Brain microvascular endothelial cell (primary cell): ENCODE results near the gene VSTM4.

ENCODE experiments used
- DNase-seq: peaks from one replicate; pipeline ENCODE4 v3.0.0-alpha.2; 2020
- H3K27ac ChIP-seq: fragments of 250-450 bp; sonication (Bioruptor Pico); 2 replicates; pipeline ENCODE4 v1.5.1; 2020; ENCODE audit warnings: mild to moderate bottlenecking, moderate library complexity
- H3K27me3 ChIP-seq: fragments of 250-450 bp; sonication (Bioruptor Pico); replicated peaks from 2 replicates; pipeline ENCODE4 v1.5.1; 2020; ENCODE audit warnings: mild to moderate bottlenecking
- H3K36me3 ChIP-seq: fragments of 250-450 bp; sonication (Bioruptor Pico); replicated peaks from 2 replicates; pipeline ENCODE4 v1.5.1; 2020; ENCODE audit warnings: mild to moderate bottlenecking
- H3K4me3 ChIP-seq: 2 replicates; pipeline ENCODE4 v1.5.1; 2011; ENCODE audit warnings: low read depth, mild to moderate bottlenecking, control low read depth, low read length, moderate library complexity
- in situ Hi-C: cut with HindIII; loops from 2 replicates; pipeline ENCODE4 v1.10.0; 2017; ENCODE audit warnings: low sequenced_read_pairs, low pct_ligation_motif_present
- TF ChIP-seq, protein P1 (sequence below): IDR thresholded peaks from 2 replicates; pipeline ENCODE4 v1.5.1; 2011; ENCODE audit warnings: low read depth, mild to moderate bottlenecking, moderate library complexity, low read length, control low read depth, inconsistent platforms; ENCODE audit errors: missing control alignments

The VSTM4 gene

GRCh38 chr10:48974510-48975156, 140.7 kb downstream of the VSTM4 start:
- no peak overlapping the region for H3K4me3 ChIP-seq
- no peak overlapping the region for H3K27ac ChIP-seq
- DNase-seq = no peak
- H3K36me3 ChIP-seq = no peaks in the 10 kb centered on the region
- in situ Hi-C loops = no loop called here
- TF ChIP-seq, protein P1, sequence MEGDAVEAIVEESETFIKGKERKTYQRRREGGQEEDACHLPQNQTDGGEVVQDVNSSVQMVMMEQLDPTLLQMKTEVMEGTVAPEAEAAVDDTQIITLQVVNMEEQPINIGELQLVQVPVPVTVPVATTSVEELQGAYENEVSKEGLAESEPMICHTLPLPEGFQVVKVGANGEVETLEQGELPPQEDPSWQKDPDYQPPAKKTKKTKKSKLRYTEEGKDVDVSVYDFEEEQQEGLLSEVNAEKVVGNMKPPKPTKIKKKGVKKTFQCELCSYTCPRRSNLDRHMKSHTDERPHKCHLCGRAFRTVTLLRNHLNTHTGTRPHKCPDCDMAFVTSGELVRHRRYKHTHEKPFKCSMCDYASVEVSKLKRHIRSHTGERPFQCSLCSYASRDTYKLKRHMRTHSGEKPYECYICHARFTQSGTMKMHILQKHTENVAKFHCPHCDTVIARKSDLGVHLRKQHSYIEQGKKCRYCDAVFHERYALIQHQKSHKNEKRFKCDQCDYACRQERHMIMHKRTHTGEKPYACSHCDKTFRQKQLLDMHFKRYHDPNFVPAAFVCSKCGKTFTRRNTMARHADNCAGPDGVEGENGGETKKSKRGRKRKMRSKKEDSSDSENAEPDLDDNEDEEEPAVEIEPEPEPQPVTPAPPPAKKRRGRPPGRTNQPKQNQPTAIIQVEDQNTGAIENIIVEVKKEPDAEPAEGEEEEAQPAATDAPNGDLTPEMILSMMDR = no peak
- no peaks in the 10 kb centered on the region for H3K27me3 ChIP-seq

DNA sequence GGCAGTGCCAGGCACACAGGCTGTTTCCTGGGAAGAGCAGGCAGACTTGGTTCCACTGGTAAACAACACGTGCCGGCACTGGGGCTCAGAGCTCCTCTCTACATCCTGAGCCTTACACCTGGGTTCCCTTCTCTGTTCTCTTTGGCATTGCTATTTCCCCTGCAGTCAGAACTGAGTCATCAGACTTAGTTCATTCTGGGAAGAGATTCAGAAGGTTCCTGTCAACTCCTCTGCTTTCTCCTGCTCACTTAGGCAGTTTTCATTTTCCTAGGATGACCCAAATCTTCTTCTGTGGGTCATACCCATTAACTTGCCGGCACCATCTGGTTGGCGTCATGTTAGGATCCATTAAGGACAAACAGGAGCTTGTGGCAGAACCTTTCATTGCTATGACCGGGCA, 142.3 kb downstream of the VSTM4 start:
- no peaks in the 10 kb centered on the region for H3K36me3 ChIP-seq
- in situ Hi-C loops = no loop called here
- no peak for DNase-seq
- TF ChIP-seq, protein P1 = no peak
- no peaks in the 10 kb centered on the region for H3K27me3 ChIP-seq
- H3K27ac ChIP-seq = no peak overlapping the region
- no peak overlapping the region for H3K4me3 ChIP-seq

GRCh38 chr10:48970654-48971053, 144.7 kb downstream of the VSTM4 start:
- H3K27me3 ChIP-seq = no peaks in the 10 kb centered on the region
- H3K4me3 ChIP-seq = no peak overlapping the region
- in situ Hi-C loops = no loop called here
- no peak overlapping the region for H3K27ac ChIP-seq
- TF ChIP-seq, protein P1 = no peak
- H3K36me3 ChIP-seq = no peaks in the 10 kb centered on the region
- no peak for DNase-seq

- DNase-seq = no peak
- no peaks in the 10 kb centered on the region for H3K36me3 ChIP-seq
- TF ChIP-seq, protein P1 = no peak
- H3K27me3 ChIP-seq = no peaks in the 10 kb centered on the region
- no peak overlapping the region for H3K27ac ChIP-seq
- no peak overlapping the region for H3K4me3 ChIP-seq
- in situ Hi-C loops = no loop called here
Measured at GRCh38 chr10:48970046-48970445, 145.3 kb downstream of the VSTM4 start.

DNA sequence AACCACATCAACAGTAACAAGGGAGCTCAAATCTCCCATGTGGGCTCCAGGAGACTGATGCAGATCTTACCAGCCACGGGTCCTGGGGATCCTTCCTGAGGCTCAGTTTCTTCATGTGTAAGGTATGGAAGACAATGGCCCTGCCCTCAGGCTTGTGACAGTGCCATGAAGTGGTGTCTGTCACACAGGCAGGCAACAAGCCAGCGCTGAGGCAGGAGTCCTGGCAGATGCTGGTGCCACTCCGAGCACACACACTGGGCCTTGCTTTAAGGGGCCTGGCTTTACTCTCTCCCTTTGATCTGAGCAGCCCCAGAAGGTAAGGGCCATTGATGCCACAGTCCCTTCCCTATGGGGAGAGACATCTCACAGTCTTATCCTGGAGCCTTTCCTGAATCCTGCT, 147.3 kb downstream of the VSTM4 start:
- in situ Hi-C loops = no loop called here
- no peak overlapping the region for H3K4me3 ChIP-seq
- TF ChIP-seq, protein P1 = no peak
- no peaks in the 10 kb centered on the region for H3K36me3 ChIP-seq
- no peak for DNase-seq
- no peaks in the 10 kb centered on the region for H3K27me3 ChIP-seq
- H3K27ac ChIP-seq = no peak overlapping the region

DNA sequence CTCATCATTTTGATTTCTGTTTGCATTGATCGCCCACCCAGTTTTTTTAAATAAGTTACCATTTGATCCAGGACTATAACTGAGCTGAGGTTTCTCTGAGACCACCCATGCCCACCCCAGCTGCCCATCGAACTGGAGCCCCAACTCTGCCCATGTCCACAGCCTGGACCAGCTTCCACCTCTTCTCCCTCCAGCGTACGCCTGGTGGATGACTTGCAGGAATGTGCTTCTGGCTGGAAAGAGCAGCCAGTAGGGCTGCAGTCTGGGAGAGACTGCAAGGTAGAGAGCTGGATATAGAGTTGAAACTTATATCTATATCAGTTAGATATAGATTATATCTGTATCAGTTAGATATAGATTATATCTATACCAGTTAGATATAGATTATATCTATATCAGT, 149.9 kb downstream of the VSTM4 start:
- no peak overlapping the region for H3K27ac ChIP-seq
- no peaks in the 10 kb centered on the region for H3K27me3 ChIP-seq
- TF ChIP-seq, protein P1 = no peak
- no peaks in the 10 kb centered on the region for H3K36me3 ChIP-seq
- DNase-seq = no peak
- no peak overlapping the region for H3K4me3 ChIP-seq
- in situ Hi-C loops = no loop called here
